H1 (cell line): ENCODE measurements around the gene IGLON5. TPM values are rescaled to one million over a fixed set of nuclear protein-coding genes. Genes with fewer than 3 reads are reported as not detected.

Experiments
- CTCF ChIA-PET: fragments of 300-600 bp; sonication (Branson Sonifier 250); formaldehyde crosslinking; loops from one replicate; lab custom pipeline; 2021; ENCODE audit not compliant: partially characterized antibody; lab: Charles Lee
- POLR2A ChIA-PET: fragments of 300-600 bp; sonication (Branson Sonifier 250); formaldehyde crosslinking; loops from one replicate; lab custom pipeline; 2021; ENCODE audit warnings: inconsistent platforms; ENCODE audit not compliant: partially characterized antibody; lab: Charles Lee
- DNase-seq, 2 experiments: peaks; one replicate each; pipeline versions ENCODE4 v3.0.0 to v3.0.0-alpha.2; 2010 to 2022; ENCODE audit warnings: low spot score in 2 of 2, low read depth in 1 of 2, mixed read lengths in 1 of 2
- FAIRE-seq: peaks from 2 replicates; lab custom pipeline; 2011; peaks lifted over from hg19 to GRCh38; lab: Jason Lieb, UNC
- H2AFZ ChIP-seq: 2 replicates; pipeline ENCODE4 v1.8.1; 2012; ENCODE audit warnings: low read length, inconsistent platforms
- H2AK5ac ChIP-seq: 2 replicates; pipeline ENCODE4 v1.6.1; 2013; ENCODE audit warnings: low read depth, low read length
- H2BK120ac ChIP-seq: replicated peaks from 2 replicates; pipeline ENCODE3; 2013; ENCODE audit warnings: low read depth, low read length, inconsistent platforms
- H2BK12ac ChIP-seq: 2 replicates; pipeline ENCODE4 v1.6.1; 2013; ENCODE audit warnings: low read depth, low read length
- H2BK15ac ChIP-seq: 2 replicates; pipeline ENCODE4 v1.6.1; 2013; ENCODE audit warnings: low read length
- H2BK20ac ChIP-seq: 2 replicates; pipeline ENCODE4 v1.6.1; 2013; ENCODE audit warnings: low read length
- H2BK5ac ChIP-seq: 2 replicates; pipeline ENCODE4 v1.6.1; 2013; ENCODE audit warnings: low read depth, low read length
- H3K14ac ChIP-seq: 2 replicates; pipeline ENCODE4 v1.6.1; 2013; ENCODE audit warnings: inconsistent platforms; ENCODE audit not compliant: insufficient read length
- H3K18ac ChIP-seq: 2 replicates; pipeline ENCODE4 v1.6.1; 2013; ENCODE audit warnings: low read length; ENCODE audit errors: extremely low read depth
- H3K23ac ChIP-seq: 2 replicates; pipeline ENCODE4 v1.6.1; 2013; ENCODE audit warnings: inconsistent platforms; ENCODE audit not compliant: insufficient read length
- H3K23me2 ChIP-seq: 2 replicates; pipeline ENCODE4 v1.6.1; 2013; ENCODE audit warnings: low read depth, low read length
- H3K27ac ChIP-seq: 2 replicates; pipeline ENCODE4 v1.6.1; 2011; ENCODE audit warnings: low read depth, low read length, inconsistent platforms
- H3K27me3 ChIP-seq, 4 experiments: replicated peaks in 1 of 4; 1 replicate in 1 of 4; 2 replicates in 3 of 4; pipeline versions ENCODE4 v1.6.1 to v1.8.1; 2011 to 2013; ENCODE audit warnings: low read length in 3 of 4, mild to moderate bottlenecking in 3 of 4, inconsistent platforms in 2 of 4, mixed read lengths in 2 of 4, moderate library complexity in 1 of 4; ENCODE audit not compliant: control insufficient read depth in 3 of 4, insufficient read depth in 3 of 4; ENCODE audit errors: extremely low read depth in 1 of 4
- H3K36me3 ChIP-seq, 4 experiments: 2 replicates each; pipeline versions ENCODE4 v1.6.1 to v1.8.1; 2011 to 2013; ENCODE audit warnings: mild to moderate bottlenecking in 4 of 4, low read length in 3 of 4, moderate library complexity in 2 of 4, control low read depth in 1 of 4, inconsistent platforms in 1 of 4; ENCODE audit not compliant: insufficient read depth in 4 of 4, control insufficient read depth in 2 of 4
- H3K4ac ChIP-seq: replicated peaks from 2 replicates; pipeline ENCODE3; 2013; ENCODE audit warnings: low read length, low read depth, mixed read lengths, inconsistent platforms; ENCODE audit not compliant: insufficient read length
- H3K4me1 ChIP-seq, 4 experiments: replicated peaks in 1 of 4; 1 replicate in 1 of 4; 2 replicates in 3 of 4; pipeline versions ENCODE4 v1.6.1 to v1.8.1; 2011 to 2013; ENCODE audit warnings: low read length in 3 of 4, inconsistent platforms in 2 of 4, mixed read lengths in 1 of 4; ENCODE audit not compliant: insufficient read depth in 4 of 4, control insufficient read depth in 3 of 4
- H3K4me2 ChIP-seq, 2 experiments: 2 replicates each; pipeline versions ENCODE4 v1.6.1 to v1.8.1; 2011 to 2013; ENCODE audit warnings: low read depth in 2 of 2, low read length in 2 of 2, control low read depth in 1 of 2, inconsistent platforms in 1 of 2, mild to moderate bottlenecking in 1 of 2; ENCODE audit not compliant: insufficient read depth in 1 of 2
- H3K4me3 ChIP-seq, 4 experiments: fragments of 200-600, 300-600 bp in 1 of 4; sonication (generic), shearing (Covaris generic), sonication (Bioruptor Twin) in 1 of 4; 2 replicates each; pipeline versions ENCODE4 v1.5.1 to v1.8.1; 2011 to 2016; ENCODE audit warnings: low read length in 4 of 4, low read depth in 3 of 4, control low read depth in 2 of 4, inconsistent platforms in 2 of 4, mild to moderate bottlenecking in 2 of 4, mixed read lengths in 1 of 4, moderate library complexity in 1 of 4; ENCODE audit not compliant: insufficient read depth in 2 of 4; ENCODE audit errors: extremely low read depth in 1 of 4
- H3K56ac ChIP-seq: replicated peaks from 2 replicates; pipeline ENCODE3; 2013; ENCODE audit warnings: low read depth, mild to moderate bottlenecking, mixed read lengths, low read length, inconsistent platforms; ENCODE audit not compliant: insufficient read length
- H3K79me1 ChIP-seq: 2 replicates; pipeline ENCODE4 v1.6.1; 2013; ENCODE audit warnings: low read depth, low read length, control low read depth
- H3K79me2 ChIP-seq, 2 experiments: 2 replicates each; pipeline versions ENCODE4 v1.6.1 to v1.8.1; 2012 to 2013; ENCODE audit warnings: low read length in 2 of 2, mild to moderate bottlenecking in 2 of 2, inconsistent platforms in 1 of 2; ENCODE audit not compliant: insufficient read depth in 2 of 2, control insufficient read depth in 1 of 2
- H3K9ac ChIP-seq, 4 experiments: replicated peaks in 1 of 4; 1 replicate in 1 of 4; 2 replicates in 3 of 4; pipeline versions ENCODE4 v1.6.1 to v1.8.1; 2011 to 2013; ENCODE audit warnings: low read depth in 3 of 4, low read length in 3 of 4, control low read depth in 2 of 4, mild to moderate bottlenecking in 2 of 4, moderate library complexity in 2 of 4, inconsistent platforms in 1 of 4; ENCODE audit errors: extremely low read depth in 1 of 4
- H3K9me3 ChIP-seq, 2 experiments: 2 replicates each; pipeline versions ENCODE4 v1.6.1 to v1.8.1; 2012 to 2013; ENCODE audit warnings: mild to moderate bottlenecking in 2 of 2, moderate library complexity in 2 of 2, control low read depth in 1 of 2, inconsistent platforms in 1 of 2, low read depth in 1 of 2, low read length in 1 of 2, mixed read lengths in 1 of 2; ENCODE audit not compliant: insufficient read depth in 2 of 2
- H4K20me1 ChIP-seq, 2 experiments: replicated peaks in 1 of 2; 2 replicates each; pipeline versions ENCODE3 to v1.8.1; 2011 to 2013; ENCODE audit warnings: inconsistent platforms in 2 of 2, low read length in 2 of 2, mild to moderate bottlenecking in 1 of 2; ENCODE audit not compliant: insufficient read depth in 2 of 2, control insufficient read depth in 1 of 2
- H4K5ac ChIP-seq: 2 replicates; pipeline ENCODE4 v1.6.1; 2013; ENCODE audit warnings: low read length, low read depth, mixed read lengths, inconsistent platforms; ENCODE audit not compliant: insufficient read length
- H4K8ac ChIP-seq: 2 replicates; pipeline ENCODE4 v1.8.0; 2013; ENCODE audit warnings: mild to moderate bottlenecking, moderate library complexity, low read length, inconsistent platforms; ENCODE audit not compliant: insufficient read depth; ENCODE audit errors: extremely low read depth
- H4K91ac ChIP-seq: replicated peaks from 2 replicates; pipeline ENCODE3; 2013; ENCODE audit warnings: low read length, mixed read lengths, inconsistent platforms; ENCODE audit not compliant: insufficient read length
- CBX8 ChIP-seq: fragments of 300-800, 300-1000 bp; sonication (generic); IDR thresholded peaks from 2 replicates; pipeline ENCODE4 v1.7.1; 2016; ENCODE audit warnings: low read depth, low read length, borderline replicate concordance
- CTBP2 ChIP-seq: IDR thresholded peaks from 2 replicates; pipeline ENCODE4 v1.7.0; 2011; ENCODE audit warnings: borderline replicate concordance, mild to moderate bottlenecking, moderate library complexity, mixed read lengths, low read length; ENCODE audit not compliant: insufficient read depth, insufficient read length
- EP300 ChIP-seq, 2 experiments: IDR thresholded peaks; 1 replicate in 1 of 2; 2 replicates in 1 of 2; pipeline ENCODE4 v1.6.1; 2011 to 2012; ENCODE audit warnings: low read depth in 2 of 2, low read length in 2 of 2, mild to moderate bottlenecking in 2 of 2, borderline replicate concordance in 1 of 2, inconsistent platforms in 1 of 2, moderate library complexity in 1 of 2
- KDM1A ChIP-seq: fragments of 200-600, 300-600 bp; sonication (generic); IDR thresholded peaks from 2 replicates; pipeline ENCODE4 v1.7.1; 2016; ENCODE audit warnings: mild to moderate bottlenecking, low read length, borderline replicate concordance
- SAP30 ChIP-seq: fragments of 300-600 bp; sonication (generic); IDR thresholded peaks from 2 replicates; pipeline ENCODE4 v1.7.1; 2012; ENCODE audit warnings: low read length, moderate library complexity, mild to moderate bottlenecking, inconsistent platforms; ENCODE audit not compliant: insufficient read depth, insufficient replicate concordance
- TAF7 ChIP-seq: optimal IDR thresholded peaks from 2 replicates; pipeline ENCODE3; 2011; ENCODE audit warnings: low read depth, mild to moderate bottlenecking, inconsistent platforms, low read length, moderate library complexity, borderline replicate concordance
- TEAD4 ChIP-seq: IDR thresholded peaks from 2 replicates; pipeline ENCODE4 v1.6.1; 2012; ENCODE audit warnings: low read depth, low read length, inconsistent platforms, mixed read lengths
- WGBS, 2 experiments: shearing (Covaris generic) in 1 of 2; methylation state at CpG; one replicate each; pipeline versions ENCODE4 v1.1.6 to v1.1.7; 2013 to 2015; ENCODE audit warnings: low lambda C conversion rate in 2 of 2, mixed read lengths in 2 of 2, inconsistent platforms in 1 of 2, low coverage in 1 of 2, missing lambda C conversion rate in 1 of 2; ENCODE audit not compliant: insufficient replicate concordance in 2 of 2, insufficient coverage in 1 of 2, insufficient read length in 1 of 2; ENCODE audit errors: extremely low coverage in 1 of 2, missing lambda C conversion rate in 1 of 2; 5-methylcytosine and 5-hydroxymethylcytosine counted together
- polyA plus RNA-seq, 7 experiments: library from polyadenylated mRNA; depleted of rRNA in 3 of 7; stranded (reverse) in 5 of 7; unstranded in 2 of 7; fragments of >200 nt in 5 of 7; fragments of 200-250 nt in 2 of 7; gene quantifications; 1 replicate in 5 of 7; 2 replicates in 1 of 7; 4 replicates in 1 of 7; pipeline versions ENCODE4 v1.2.1 to v1.2.3, GENCODE V29; 2011 to 2013; ENCODE audit warnings: missing spikeins in 2 of 7, mixed read lengths in 2 of 7
- total RNA-seq: library from RNA; stranded (reverse); fragmentation: NEBNext Ultra II Directional; extraction: Animal tissue kit (Norgen Biotek cat#: 25700); gene quantifications from 2 replicates; pipeline ENCODE4 v1.2.1, GENCODE V29; 2021
- TF ChIP-seq, protein P1 (sequence below): IDR thresholded peaks from 2 replicates; pipeline ENCODE4 v1.6.1; 2012; ENCODE audit warnings: low read length, inconsistent platforms

Gene IGLON5
- total and polyA plus RNA-seq, 2 of the 8 experiments (the other 6 are each of a cell fraction or from before 2014, with no cell fraction given): 31.8 to 34.6 TPM

DNA sequence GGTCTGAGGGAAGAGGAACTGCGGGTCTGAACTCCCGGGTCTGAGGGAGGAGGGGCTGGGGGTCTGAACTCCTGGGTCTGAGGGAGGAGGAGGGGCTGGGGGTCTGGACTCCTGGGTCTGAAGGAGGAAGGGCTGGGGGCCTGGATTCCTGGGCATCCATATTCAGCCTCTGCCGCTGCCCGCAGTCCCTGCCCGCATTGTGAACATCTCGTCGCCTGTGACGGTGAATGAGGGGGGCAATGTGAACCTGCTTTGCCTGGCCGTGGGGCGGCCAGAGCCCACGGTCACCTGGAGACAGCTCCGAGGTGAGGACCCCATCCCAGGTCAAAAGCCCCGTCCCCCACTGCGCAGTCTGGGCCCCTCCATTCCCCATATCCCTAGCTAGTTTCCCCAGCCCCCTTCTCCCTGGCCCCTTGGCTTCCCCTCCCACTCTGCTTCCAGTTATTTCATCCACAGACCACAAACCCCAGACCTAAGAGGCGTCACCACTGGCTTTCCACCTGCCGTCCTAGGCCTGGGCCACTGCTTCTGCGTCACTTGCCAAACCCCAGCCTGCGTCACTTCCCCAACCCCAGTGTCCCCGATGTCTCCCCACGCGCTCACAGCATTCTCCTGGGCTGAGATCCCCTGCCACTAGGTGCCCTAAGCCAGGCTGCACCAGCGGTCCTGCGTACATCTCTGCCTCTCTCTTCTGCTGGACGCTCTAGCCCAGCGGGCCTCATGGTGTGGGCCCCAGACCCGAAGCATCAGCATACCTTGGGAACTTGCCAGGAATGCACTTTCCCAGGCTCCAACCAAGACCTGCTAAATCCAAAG lies 13.9 kb downstream of the IGLON5 start:
- no peak overlapping the region for H2BK20ac ChIP-seq
- H2BK12ac ChIP-seq: no peak overlapping the region
- H4K8ac ChIP-seq: no peak overlapping the region
- 86% methylated on average over 14 of the region's 26 CpGs; no CpG with 5 or more reads in 1 of the 2 experiments for WGBS, 2 experiments
- H3K27me3 ChIP-seq: peaks cover 0 to 6% (median 4%) of the 10 kb centered on the region in 4 experiments; a peak in 4 of 7 replicates
- H3K4me1 ChIP-seq: peaks cover 0 to 8% (median 6%) of the 10 kb centered on the region in 4 experiments; a peak in 4 of 7 replicates
- no peaks in the 10 kb centered on the region for H3K9me3 ChIP-seq
- peaks cover 2% of the 10 kb centered on the region; the same call in 1 of the 2 replicates for H3K79me1 ChIP-seq
- ChIA-PET CTCF (interaction anchor here (0.7 to 2.1 kb wide), 8 partner anchors 7 to 167 kb away, joined by 3 to 7 read pairs (median 4); no protein-coding TSS in a partner anchor), POLR2A (interaction anchor here (0.7 to 1.4 kb wide), 3 partner anchors 9 to 382 kb away, joined by 3 to 4 read pairs (median 3); no protein-coding TSS in a partner anchor)
- no peak overlapping the region; a peak in 1 of 4 replicates for H3K4me2 ChIP-seq
- no peak overlapping the region for H3K27ac ChIP-seq
- H4K91ac ChIP-seq: no peak overlapping the region
- no peak for FAIRE-seq
- peaks cover 0 to 9% (median under 1%) of the 10 kb centered on the region in 4 experiments; a peak in 2 of 8 replicates for H3K36me3 ChIP-seq
- H2AFZ ChIP-seq: no peak overlapping the region
- H3K4ac ChIP-seq: no peak overlapping the region
- no peak overlapping the region for H3K23ac ChIP-seq
- H3K56ac ChIP-seq: no peak overlapping the region
- no peak for DNase-seq
- H4K20me1 ChIP-seq: peaks cover 4 to 10% of the 10 kb centered on the region in 2 experiments
- H2BK120ac ChIP-seq: no peak overlapping the region
- no peak overlapping the region for H3K18ac ChIP-seq
- no peak overlapping the region for H3K14ac ChIP-seq
- no peaks in the 10 kb centered on the region for H3K79me2 ChIP-seq
- no peak overlapping the region for H3K4me3 ChIP-seq
- no peak overlapping the region for H2BK5ac ChIP-seq
- H2BK15ac ChIP-seq: no peak overlapping the region
- H4K5ac ChIP-seq: no peak overlapping the region
- H3K23me2 ChIP-seq: peaks cover 9% of the 10 kb centered on the region; the same call in 1 of the 2 replicates
- H2AK5ac ChIP-seq: no peak overlapping the region
- no peak overlapping the region for H3K9ac ChIP-seq
- TF ChIP-seq, protein P1, sequence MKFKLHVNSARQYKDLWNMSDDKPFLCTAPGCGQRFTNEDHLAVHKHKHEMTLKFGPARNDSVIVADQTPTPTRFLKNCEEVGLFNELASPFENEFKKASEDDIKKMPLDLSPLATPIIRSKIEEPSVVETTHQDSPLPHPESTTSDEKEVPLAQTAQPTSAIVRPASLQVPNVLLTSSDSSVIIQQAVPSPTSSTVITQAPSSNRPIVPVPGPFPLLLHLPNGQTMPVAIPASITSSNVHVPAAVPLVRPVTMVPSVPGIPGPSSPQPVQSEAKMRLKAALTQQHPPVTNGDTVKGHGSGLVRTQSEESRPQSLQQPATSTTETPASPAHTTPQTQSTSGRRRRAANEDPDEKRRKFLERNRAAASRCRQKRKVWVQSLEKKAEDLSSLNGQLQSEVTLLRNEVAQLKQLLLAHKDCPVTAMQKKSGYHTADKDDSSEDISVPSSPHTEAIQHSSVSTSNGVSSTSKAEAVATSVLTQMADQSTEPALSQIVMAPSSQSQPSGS: no peak
- TF ChIP-seq EP300 (IDR thresholded peaks at IDR 0.05; ENCODE audit: borderline replicate concordance in 1 of 2, low read depth in 2 of 2, low read length in 2 of 2) (no peak), CTBP2 (no peak), CBX8 (no peak), TEAD4 (no peak), SAP30 (no peak), TAF7 (no peak), KDM1A (no peak)
